H7 (cell line): Measurements from ENCODE around the gene TDRD1. TPM values are rescaled to one million over a fixed set of nuclear protein-coding genes. Genes with fewer than 3 reads are reported as not detected.

Experiments used
- DNase-seq: peaks from one replicate; pipeline ENCODE4 v3.0.0; 2012
- H3K27me3 ChIP-seq: 2 replicates; pipeline ENCODE4 v1.6.0; 2011; ENCODE audit warnings: mild to moderate bottlenecking, low read length; ENCODE audit not compliant: control insufficient read depth, insufficient read depth
- H3K36me3 ChIP-seq: replicated peaks from 2 replicates; pipeline ENCODE4 v1.5.1; 2011; ENCODE audit warnings: low read length; ENCODE audit not compliant: control insufficient read depth, insufficient read depth
- H3K4me3 ChIP-seq: 2 replicates; pipeline ENCODE4 v1.5.1; 2011; ENCODE audit warnings: low read depth, mild to moderate bottlenecking, control low read depth, low read length, moderate library complexity; ENCODE audit not compliant: insufficient read depth
- total RNA-seq: library from RNA; depleted of rRNA; stranded (reverse); fragments of >200 nt; shearing (Covaris generic); gene quantifications from 2 replicates; pipeline ENCODE4 v1.2.3, GENCODE V29; 2014

Gene TDRD1
- total RNA-seq, 1 experiment from 2014 or later, result 0.14 TPM

DNA sequence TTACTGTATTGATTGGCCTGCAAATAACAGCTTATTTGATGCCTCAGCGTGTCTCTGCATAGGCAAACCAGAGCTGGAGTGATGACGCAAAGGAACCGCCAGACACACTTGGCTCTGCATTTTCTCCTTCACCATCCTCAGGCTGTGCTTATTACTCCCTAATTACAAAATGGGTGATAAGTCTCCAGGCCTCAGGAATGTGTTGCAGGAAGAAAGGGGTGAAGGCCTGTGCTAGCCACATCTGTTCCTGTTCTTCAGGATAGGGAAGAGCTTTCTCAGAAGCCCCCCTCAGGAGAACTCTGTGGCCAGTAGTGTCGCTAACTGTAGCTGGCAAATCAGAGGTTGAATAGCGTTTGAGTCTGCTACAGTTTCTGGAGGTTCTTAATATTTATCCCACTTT, 5.1 kb downstream of the TDRD1 start:
- H3K36me3 ChIP-seq, result no peaks in the 10 kb centered on the region
- no peaks in the 10 kb centered on the region for H3K27me3 ChIP-seq
- DNase-seq, result no peak
- H3K4me3 ChIP-seq, result no peak overlapping the region

DNA sequence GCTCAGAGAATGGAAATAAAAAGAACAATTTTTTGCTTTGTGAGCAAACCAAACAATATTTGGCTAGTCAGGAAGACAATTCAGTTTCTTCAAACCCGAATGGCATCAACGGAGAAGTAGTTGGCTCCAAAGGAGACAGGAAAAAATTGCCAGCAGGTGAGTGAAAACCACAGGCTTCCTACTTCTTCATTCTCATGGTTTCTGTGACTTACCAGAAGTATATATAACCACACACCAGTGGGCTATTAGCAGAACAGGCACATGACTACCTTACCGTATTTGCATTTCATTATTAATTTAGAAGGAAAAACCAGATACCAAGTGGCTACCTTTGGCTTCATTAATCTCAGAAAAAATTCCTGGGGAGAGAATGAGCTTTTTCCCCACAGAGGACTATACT, 8.8 kb downstream of the TDRD1 start:
- Histone ChIP-seq H3K36me3 (no peaks in the 10 kb centered on the region), H3K27me3 (no peaks in the 10 kb centered on the region), H3K4me3 (no peak overlapping the region)
- DNase-seq, result no peak

DNA sequence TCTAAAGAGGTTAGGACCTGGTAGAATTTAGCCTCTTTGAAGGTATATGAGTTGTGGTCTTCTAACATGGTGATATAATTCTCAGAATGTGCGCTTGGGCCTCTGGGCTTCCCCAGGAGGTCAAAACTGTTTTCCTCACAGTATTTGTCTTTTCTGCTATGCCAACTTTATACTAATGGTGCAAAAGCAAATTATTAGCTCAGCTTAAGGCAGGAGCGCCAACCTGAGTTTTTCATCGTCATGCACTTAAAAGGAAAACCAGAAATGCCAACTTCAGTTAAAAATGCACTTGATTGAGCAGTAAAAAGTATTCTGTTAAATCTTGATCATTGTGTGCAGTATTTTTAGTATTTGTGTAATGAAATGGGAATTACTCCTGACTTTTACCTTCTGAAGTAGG, 9.7 kb downstream of the TDRD1 start:
- no peaks in the 10 kb centered on the region for H3K27me3 ChIP-seq
- no peaks in the 10 kb centered on the region for H3K36me3 ChIP-seq
- no peak overlapping the region for H3K4me3 ChIP-seq
- no peak for DNase-seq

DNA sequence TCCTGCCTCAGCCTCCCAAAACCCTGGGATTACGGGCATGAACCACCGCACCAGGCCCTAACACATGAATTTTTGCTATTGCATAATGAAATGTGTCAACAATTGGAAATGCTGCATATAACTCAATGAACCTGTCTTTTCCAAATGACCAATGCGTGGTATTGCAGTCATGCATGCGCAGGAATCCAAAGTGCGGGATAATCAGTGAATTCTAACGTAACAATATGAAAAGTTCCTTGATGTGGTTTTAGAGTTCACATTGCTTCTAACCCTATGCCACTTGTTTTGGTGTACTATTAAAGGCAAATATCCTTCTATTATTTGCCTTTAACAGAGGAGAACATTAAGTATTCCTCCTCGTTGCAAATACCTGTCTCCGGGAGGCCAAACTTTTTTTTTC, 10.5 kb downstream of the TDRD1 start:
- no peak overlapping the region for H3K4me3 ChIP-seq
- H3K27me3 ChIP-seq, result no peaks in the 10 kb centered on the region
- DNase-seq, result no peak
- no peaks in the 10 kb centered on the region for H3K36me3 ChIP-seq

DNA sequence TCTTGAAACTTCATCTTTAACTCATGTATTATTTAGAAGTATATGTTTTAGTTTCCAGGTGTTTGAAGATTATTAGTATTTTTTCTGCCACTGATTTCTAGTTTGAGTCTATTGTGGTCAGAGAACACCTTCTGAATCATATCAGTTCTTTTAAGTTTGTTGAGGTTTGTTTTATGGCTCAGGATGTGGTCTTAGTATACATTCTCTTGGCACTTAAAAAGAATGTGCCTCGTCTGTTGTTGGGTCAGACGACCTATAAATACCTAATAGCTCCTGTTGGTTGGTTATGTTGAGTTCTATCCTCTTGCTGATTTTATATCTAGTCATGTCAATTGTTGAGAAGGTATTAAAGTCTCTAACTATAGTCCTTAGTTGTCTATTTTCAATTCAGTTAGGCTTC, 15.9 kb downstream of the TDRD1 start:
- no peaks in the 10 kb centered on the region for H3K27me3 ChIP-seq
- H3K36me3 ChIP-seq, result no peaks in the 10 kb centered on the region
- H3K4me3 ChIP-seq, result no peak overlapping the region
- no peak for DNase-seq

DNA sequence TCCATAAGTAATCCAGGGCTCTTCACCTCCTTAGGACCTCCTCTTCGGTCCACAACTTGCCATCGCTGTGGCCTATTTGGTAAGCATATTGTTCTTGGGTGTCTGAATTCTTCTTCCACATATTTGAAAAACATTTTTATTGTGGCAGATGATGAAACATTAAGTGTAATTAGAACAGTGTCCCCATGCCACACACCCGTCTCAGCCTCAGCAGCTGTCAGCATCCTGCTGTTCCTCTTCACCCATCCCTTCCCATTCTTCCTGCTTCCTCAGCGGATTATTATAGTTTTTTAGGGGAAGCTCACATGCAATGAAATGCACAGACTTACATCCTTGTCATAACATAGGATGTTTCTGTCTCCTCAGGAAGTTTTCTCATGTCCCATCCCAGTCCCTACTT, 20.1 kb downstream of the TDRD1 start:
- no peaks in the 10 kb centered on the region for H3K36me3 ChIP-seq
- H3K27me3 ChIP-seq, result no peaks in the 10 kb centered on the region
- DNase-seq, result no peak
- no peak overlapping the region for H3K4me3 ChIP-seq

DNA sequence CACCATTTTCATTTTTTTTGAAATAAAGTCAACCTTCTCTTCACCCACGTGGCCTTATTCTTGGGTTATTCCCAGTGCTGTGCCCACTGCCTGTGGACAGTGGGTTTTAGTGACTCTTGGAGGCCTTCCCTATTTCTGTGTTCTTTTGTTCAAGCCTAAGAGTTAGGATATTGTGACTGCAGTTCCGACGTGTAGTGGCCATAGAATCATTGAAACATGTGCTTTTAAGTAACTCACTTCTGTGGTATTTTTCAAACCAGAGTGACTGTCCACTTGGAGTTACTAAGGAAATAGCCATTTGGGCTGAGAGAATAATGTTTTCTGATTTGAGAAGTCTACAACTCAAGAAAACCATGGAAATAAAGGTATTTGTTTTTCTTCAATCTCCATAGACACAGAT, 23.7 kb downstream of the TDRD1 start:
- no peaks in the 10 kb centered on the region for H3K27me3 ChIP-seq
- no peak for DNase-seq
- H3K4me3 ChIP-seq, result no peak overlapping the region
- H3K36me3 ChIP-seq, result no peaks in the 10 kb centered on the region

DNA sequence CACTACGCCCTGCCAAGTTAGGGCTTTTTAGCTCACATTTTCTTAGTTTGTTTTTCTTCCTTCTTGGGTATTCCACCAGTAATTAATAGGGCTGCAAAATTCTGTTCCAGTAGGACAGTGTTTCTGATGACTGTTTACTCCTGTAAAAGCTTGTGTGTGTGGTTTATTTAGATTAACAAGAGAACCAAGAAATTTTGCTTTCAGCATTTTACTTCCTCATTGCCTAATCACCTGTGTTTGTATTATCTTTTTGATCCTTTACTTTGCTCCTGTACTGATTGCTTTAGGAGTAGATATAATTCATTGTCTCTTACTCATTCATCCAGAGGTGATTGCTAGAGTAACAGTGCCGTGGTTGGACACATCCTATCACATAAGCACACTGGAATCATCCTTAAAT, 27.7 kb downstream of the TDRD1 start:
- Histone ChIP-seq H3K27me3 (no peaks in the 10 kb centered on the region), H3K36me3 (no peaks in the 10 kb centered on the region), H3K4me3 (no peak overlapping the region)
- DNase-seq, result no peak

DNA sequence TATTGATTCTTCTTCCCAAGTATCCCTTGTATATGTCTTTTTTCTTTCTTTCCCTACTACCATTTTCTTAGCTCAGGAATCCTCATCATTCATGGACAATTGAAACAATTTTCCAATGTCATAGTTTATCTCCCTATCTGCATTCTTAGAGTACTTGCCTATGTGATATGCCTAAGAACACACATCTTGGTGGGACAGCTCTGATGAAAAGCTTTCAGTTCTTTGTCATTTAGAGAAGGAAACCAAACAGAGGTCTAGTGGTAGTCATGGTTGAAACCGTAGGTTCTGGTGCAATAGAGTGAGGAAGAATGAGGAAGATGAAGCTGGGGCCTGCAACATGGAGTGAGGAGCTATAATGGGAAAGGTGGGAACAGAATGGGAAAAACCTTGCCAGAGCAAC, 28.2 kb downstream of the TDRD1 start:
- no peak for DNase-seq
- H3K36me3 ChIP-seq, result no peaks in the 10 kb centered on the region

DNA sequence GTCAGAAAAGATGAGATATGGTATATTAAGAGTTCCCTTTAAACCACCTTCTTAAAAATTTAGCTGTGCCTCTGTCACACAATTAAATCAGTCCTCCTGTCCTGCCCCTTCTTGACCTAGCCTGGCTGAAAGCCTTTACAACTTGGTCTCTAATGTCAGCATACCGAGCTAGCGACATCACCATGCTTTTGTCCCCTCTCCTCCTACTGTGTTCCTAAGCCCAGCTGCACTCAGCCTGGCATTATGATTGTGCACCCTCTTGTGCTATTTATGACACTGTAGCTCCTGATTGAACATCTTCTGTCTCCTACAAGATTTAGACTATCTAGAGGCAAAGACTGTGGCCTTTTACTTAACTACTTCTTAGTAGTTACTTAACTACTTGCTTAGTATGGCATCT, 29.2 kb downstream of the TDRD1 start:
- no peak for DNase-seq
- no peak overlapping the region for H3K4me3 ChIP-seq
- H3K27me3 ChIP-seq, result no peaks in the 10 kb centered on the region
- H3K36me3 ChIP-seq, result no peaks in the 10 kb centered on the region

More for the DNA sequence above, 28.2 kb downstream of the TDRD1 start:
- Histone ChIP-seq H3K4me3 (no peak overlapping the region), H3K27me3 (no peaks in the 10 kb centered on the region)

DNA sequence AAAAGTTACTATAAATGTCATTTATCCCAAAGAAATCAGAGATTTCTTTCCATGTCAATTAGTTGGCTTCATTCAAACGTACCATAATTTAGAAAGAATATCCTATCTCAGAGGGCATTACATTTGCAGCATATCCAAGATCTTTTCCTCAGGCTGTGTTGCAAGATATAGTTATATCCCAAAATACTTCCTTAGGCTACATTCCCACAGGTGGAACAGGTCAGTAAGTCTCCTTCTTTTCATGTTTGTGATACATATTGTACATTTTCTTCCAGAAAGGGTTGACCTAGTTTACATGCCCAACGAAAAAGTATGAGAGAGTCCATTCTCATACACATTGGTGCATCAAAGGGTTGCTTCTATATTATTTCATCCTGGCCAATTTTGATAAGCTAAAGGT, 33.0 kb downstream of the TDRD1 start:
- no peaks in the 10 kb centered on the region for H3K36me3 ChIP-seq
- no peak overlapping the region for H3K4me3 ChIP-seq
- no peak for DNase-seq
- H3K27me3 ChIP-seq, result no peaks in the 10 kb centered on the region

DNA sequence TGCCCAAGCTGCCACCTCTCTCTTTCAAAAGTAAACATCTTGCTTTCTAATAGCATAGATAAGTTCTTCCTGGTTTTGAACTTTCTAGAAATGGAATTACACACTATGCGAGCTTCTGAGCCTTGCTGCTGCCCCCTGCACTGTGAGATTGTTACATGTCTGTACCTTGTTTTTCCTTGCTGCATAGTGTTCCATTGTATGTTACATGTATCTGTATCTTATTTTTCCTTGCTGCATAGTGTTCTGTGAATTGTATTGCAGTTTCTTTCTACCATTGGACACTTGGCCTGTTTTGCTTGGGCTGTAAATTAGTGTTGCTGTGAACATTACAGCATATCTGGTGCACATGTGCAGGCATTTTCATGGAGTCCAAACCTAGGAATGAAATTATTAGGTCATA, 35.9 kb downstream of the TDRD1 start:
- Histone ChIP-seq H3K4me3 (no peak overlapping the region), H3K27me3 (no peaks in the 10 kb centered on the region), H3K36me3 (no peaks in the 10 kb centered on the region)
- no peak for DNase-seq

DNA sequence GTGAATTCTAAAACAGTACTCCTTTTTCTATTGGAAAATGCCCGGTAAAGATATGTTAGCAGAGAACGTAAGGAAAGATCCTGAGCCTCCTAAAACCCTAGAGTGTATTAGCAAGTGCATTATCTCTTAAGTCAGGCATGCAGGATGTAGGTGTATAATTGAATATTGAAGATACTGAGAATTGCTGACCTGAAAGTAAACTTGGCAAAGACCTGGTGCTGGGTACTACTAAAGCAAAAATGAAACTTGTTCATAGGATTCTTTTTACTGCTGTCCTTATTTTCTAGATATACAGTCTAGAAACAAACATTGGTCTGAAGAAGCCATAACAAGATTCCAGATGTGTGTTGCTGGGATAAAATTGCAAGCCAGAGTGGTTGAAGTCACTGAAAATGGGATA, 41.1 kb downstream of the TDRD1 start:
- no peak for DNase-seq
- H3K27me3 ChIP-seq, result no peaks in the 10 kb centered on the region
- H3K4me3 ChIP-seq, result no peak overlapping the region
- no peaks in the 10 kb centered on the region for H3K36me3 ChIP-seq

DNA sequence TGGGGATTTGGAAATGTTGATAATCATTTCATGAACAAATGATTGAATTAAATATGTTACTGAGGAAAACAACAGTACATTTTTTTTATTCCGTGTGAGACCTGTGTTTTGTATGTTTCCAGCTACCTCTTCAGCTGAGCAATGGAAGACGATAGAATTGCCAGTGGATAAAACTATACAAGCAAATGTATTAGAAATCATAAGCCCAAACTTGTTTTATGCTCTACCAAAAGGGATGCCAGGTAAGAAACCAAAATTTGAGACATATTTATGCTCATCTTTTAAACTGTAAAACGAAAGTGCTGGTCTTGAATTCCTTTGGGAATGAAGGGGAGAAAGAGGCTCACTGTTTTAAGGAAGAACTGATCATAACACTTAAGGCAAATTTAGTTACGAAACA, 42.1 kb downstream of the TDRD1 start:
- Histone ChIP-seq H3K4me3 (no peak overlapping the region), H3K36me3 (no peaks in the 10 kb centered on the region), H3K27me3 (no peaks in the 10 kb centered on the region)
- no peak for DNase-seq

DNA sequence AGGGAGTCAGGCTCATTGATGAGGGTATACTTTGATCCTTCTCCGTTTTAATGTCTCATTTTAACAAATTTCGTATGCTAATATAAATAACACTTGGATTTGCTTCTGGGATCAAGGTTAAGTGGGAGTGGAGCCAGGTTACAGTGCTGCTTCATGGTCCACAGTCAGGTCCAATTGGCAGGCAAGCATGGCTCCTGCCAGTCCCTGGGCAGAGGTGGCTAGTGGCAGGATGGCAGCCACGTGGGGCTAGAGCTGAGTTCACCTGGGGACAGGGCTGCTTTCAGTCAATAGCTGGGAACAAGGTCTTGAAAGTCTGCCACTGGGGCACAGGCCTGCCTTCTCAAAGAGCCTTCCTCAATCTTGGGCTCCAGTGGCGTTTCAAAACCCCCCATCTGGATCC, 43.9 kb downstream of the TDRD1 start:
- Histone ChIP-seq H3K36me3 (no peaks in the 10 kb centered on the region), H3K4me3 (no peak overlapping the region), H3K27me3 (no peaks in the 10 kb centered on the region)
- DNase-seq, result no peak

DNA sequence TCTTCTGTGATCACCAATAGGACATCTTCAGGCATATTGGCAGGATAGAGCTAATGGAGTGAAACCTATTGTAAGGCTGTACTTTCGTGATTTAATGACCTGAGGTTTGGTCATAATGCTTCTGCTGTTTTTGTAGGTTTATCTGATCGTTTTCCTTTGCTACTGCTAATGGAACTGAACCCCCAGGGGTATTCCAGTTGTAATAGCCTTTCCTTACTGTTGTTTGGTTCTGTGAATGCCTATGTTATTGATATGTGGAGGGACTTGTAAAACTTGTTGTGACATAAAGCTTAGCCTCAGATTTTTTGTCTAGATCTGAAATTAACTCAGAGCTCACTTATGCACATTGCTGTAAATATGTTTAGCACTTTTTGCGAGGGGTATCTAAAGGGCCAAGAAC, 49.0 kb downstream of the TDRD1 start:
- no peak for DNase-seq
- no peak overlapping the region for H3K4me3 ChIP-seq

More for the DNA sequence above, 49.0 kb downstream of the TDRD1 start:
- Histone ChIP-seq H3K36me3 (no peaks in the 10 kb centered on the region), H3K27me3 (no peaks in the 10 kb centered on the region)
